Esophagus muscularis mucosa (tissue), 4 donors: Measurements from ENCODE around the gene LEKR1. TPM values are rescaled to one million over a fixed set of nuclear protein-coding genes. Genes with fewer than 3 reads are reported as not detected.
"Not testable (repeated sequence)": the region's sequence is repeated elsewhere in the genome, so short reads cannot be mapped to it uniquely, and the experiment has no call there.

Experiments
- DNase-seq: peaks from one replicate; pipeline ENCODE4 v3.0.0-alpha.2; 2017; ENCODE audit errors: extremely low spot score
- H3K27ac ChIP-seq, 4 donors: fragments of 200-600 bp; sonication (generic); replicated peaks in 1 of 4; 1 replicate in 3 of 4; 2 replicates in 1 of 4; pipeline ENCODE4 v1.5.1; 2016 to 2019; ENCODE audit warnings: mild to moderate bottlenecking in 1 of 4
- H3K27me3 ChIP-seq, 4 donors: fragments of 200-600 bp; sonication (generic); one replicate each; pipeline versions ENCODE4 v1.5.1 to v1.6.0; 2016 to 2019
- H3K36me3 ChIP-seq, 4 donors: fragments of 200-600 bp; sonication (generic); one replicate each; pipeline ENCODE4 v1.5.1; 2016 to 2019
- H3K4me1 ChIP-seq, 4 donors: fragments of 200-600 bp; sonication (generic); one replicate each; pipeline ENCODE4 v1.5.1; 2016 to 2019
- H3K4me3 ChIP-seq, 4 donors: fragments of 200-600 bp; sonication (generic); 1 replicate in 2 of 4; 2 replicates in 2 of 4; pipeline ENCODE4 v1.5.1; 2016 to 2019; ENCODE audit warnings: mild to moderate bottlenecking in 4 of 4, moderate library complexity in 1 of 4
- H3K9me3 ChIP-seq, 4 donors: fragments of 200-600 bp; sonication (generic); 1 replicate in 3 of 4; 2 replicates in 1 of 4; pipeline ENCODE4 v1.5.1; 2016 to 2019
- EP300 ChIP-seq: sonication (generic); formaldehyde crosslinking; IDR thresholded peaks from one replicate; pipeline ENCODE4 v1.6.1; 2017; ENCODE audit warnings: antibody characterized with exemption
- POLR2A ChIP-seq: fragments of 450-650 bp; IDR thresholded peaks from one replicate; pipeline ENCODE4 v1.6.1; 2017; ENCODE audit warnings: antibody characterized with exemption, moderate library complexity, mild to moderate bottlenecking, low read depth
- POLR2AphosphoS5 ChIP-seq, 2 donors: sonication (generic); formaldehyde crosslinking; IDR thresholded peaks; one replicate each; pipeline ENCODE4 v1.6.1; 2017; ENCODE audit warnings: antibody characterized with exemption in 2 of 2
- WGBS: methylation state at CpG from one replicate; pipeline ENCODE4 v1.1.5; 2018; 5-methylcytosine and 5-hydroxymethylcytosine counted together
- intact Hi-C: fragments of 100-400 bp; cut with DNase I; formaldehyde crosslinking; loops from one replicate; pipeline ENCODE4 v1.15.1; 2023
- total RNA-seq, 4 donors: library from RNA; depleted of rRNA; stranded (reverse); fragments of >200 nt; gene quantifications; one replicate each; pipeline versions ENCODE4 v1.1.0 to v1.2.1, GENCODE V29; 2016
- TF ChIP-seq, protein P1 (sequence below), 3 experiments: fragments of 200-600 bp in 2 of 3; fragments of 450-650 bp in 1 of 3; sonication (generic) in 2 of 3; IDR thresholded peaks; one replicate each; pipeline ENCODE4 v1.5.1; 2017 to 2019; ENCODE audit warnings: antibody characterized with exemption in 3 of 3, mild to moderate bottlenecking in 2 of 3, moderate library complexity in 1 of 3

LEKR1 gene
- total RNA-seq, 4 donors from 2014 or later, result 0.11 to 1.2 (median 0.33) TPM; not detected in 1

DNA sequence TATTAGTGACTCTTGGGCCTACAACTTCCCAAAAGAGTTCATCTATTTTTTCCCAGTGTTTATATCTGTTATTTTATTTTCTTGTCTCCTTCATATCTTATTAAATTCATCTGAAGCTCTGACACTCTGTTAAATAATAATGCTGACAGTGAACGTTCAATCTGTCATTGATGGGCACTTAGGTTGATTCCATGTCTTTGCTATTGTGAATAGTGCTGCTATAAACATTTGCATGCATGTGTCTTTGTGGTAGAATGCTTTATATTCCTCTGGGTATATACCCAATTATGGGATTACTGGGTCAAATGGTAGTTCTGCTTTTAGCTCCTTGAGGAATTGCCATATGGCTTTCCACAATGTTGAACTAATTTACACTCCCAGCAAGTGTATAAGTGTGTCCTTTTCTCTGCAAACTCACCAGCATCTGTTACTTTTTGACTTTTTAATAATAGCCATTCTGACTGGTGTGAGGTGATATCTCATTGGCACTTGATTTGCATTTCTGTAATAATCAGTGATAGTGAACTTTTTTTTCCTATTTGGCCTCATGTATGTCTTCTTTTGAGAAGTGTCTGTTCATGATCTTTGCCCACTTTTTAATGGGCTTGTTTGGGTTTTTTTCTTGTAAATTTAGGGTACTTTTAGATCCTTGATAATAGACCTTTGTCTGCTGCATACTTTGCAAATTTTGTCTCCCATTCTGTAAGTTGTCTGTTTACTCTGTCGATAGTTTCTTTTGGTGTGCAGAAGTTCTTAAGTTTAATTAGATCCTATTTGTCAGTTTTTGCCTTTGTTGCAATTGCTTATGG is 122.5 kb downstream of the LEKR1 start:
- Histone ChIP-seq H3K4me1 (no peaks in the 10 kb centered on the region), H3K27me3 (no peaks in the 10 kb centered on the region), H3K9me3 (no peaks in the 10 kb centered on the region), H3K27ac (no peak overlapping the region), H3K36me3 (no peaks in the 10 kb centered on the region), H3K4me3 (no peak overlapping the region)
- DNase-seq, result no peak
- TF ChIP-seq EP300 (no peak), POLR2AphosphoS5 (IDR thresholded peaks at IDR 0.05) (no peak)
- intact Hi-C loops, result no loop called here
- 75% methylated on average over 2 of the region's 2 CpGs for WGBS

DNA sequence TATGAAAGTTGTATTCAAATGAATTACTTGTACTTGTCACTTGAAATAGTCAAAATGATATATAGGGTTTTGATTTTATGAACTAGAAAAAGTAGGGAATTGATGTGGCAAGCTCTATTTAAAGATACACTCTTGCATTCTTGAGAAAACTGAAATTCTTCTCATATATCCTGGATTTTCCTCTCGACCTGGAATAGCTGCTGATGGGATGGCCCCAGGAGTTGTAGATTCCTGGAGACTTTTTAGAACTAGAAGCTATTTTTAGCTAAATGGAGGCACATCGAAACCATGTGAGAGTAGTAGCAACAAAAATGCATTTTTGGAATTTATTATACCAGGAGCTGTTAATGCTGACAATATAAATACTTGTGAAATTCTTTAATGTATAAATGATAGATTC is 125.9 kb downstream of the LEKR1 start:
- no peaks in the 10 kb centered on the region for H3K36me3 ChIP-seq
- H3K4me1 ChIP-seq, result no peaks in the 10 kb centered on the region
- TF ChIP-seq POLR2A, result no peak
- TF ChIP-seq POLR2AphosphoS5 (IDR thresholded peaks at IDR 0.05), result no peak
- TF ChIP-seq, protein P1, sequence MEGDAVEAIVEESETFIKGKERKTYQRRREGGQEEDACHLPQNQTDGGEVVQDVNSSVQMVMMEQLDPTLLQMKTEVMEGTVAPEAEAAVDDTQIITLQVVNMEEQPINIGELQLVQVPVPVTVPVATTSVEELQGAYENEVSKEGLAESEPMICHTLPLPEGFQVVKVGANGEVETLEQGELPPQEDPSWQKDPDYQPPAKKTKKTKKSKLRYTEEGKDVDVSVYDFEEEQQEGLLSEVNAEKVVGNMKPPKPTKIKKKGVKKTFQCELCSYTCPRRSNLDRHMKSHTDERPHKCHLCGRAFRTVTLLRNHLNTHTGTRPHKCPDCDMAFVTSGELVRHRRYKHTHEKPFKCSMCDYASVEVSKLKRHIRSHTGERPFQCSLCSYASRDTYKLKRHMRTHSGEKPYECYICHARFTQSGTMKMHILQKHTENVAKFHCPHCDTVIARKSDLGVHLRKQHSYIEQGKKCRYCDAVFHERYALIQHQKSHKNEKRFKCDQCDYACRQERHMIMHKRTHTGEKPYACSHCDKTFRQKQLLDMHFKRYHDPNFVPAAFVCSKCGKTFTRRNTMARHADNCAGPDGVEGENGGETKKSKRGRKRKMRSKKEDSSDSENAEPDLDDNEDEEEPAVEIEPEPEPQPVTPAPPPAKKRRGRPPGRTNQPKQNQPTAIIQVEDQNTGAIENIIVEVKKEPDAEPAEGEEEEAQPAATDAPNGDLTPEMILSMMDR (IDR thresholded peaks at IDR 0.05), result no peak
- no peak for TF ChIP-seq EP300
- DNase-seq, result no peak
- intact Hi-C loops, result no loop called here
- H3K4me3 ChIP-seq, result no peak overlapping the region
- H3K9me3 ChIP-seq, result no peaks in the 10 kb centered on the region
- 47% methylated on average over 2 of the region's 2 CpGs for whole genome bisulfite sequencing
- no peaks in the 10 kb centered on the region for H3K27me3 ChIP-seq
- no peak overlapping the region for H3K27ac ChIP-seq

GRCh38 chr3:156957715-156958114 is 131.6 kb downstream of the LEKR1 start:
- Histone ChIP-seq H3K27me3 (no peaks in the 10 kb centered on the region), H3K9me3 (no peaks in the 10 kb centered on the region), H3K4me1 (no peaks in the 10 kb centered on the region), H3K36me3 (no peaks in the 10 kb centered on the region), H3K4me3 (no peak overlapping the region), H3K27ac (no peak overlapping the region)
- DNase-seq, result no peak
- intact Hi-C loops, result no loop called here
- WGBS, result 100% methylated on average over 1 of the region's 1 CpG
- TF ChIP-seq EP300 (no peak), POLR2A (no peak), POLR2AphosphoS5 (IDR thresholded peaks at IDR 0.05) (no peak)
- TF ChIP-seq, protein P1 (IDR thresholded peaks at IDR 0.05), result no peak

GRCh38 chr3:156963096-156963495 is 136.9 kb downstream of the LEKR1 start:
- intact Hi-C loops, result no loop called here
- WGBS, result 58% methylated on average over 3 of the region's 3 CpGs

GRCh38 chr3:156964577-156964976 is 138.4 kb downstream of the LEKR1 start:
- Histone ChIP-seq H3K27me3 (no peaks in the 10 kb centered on the region), H3K36me3 (no peaks in the 10 kb centered on the region), H3K4me3 (no peak overlapping the region), H3K27ac (no peak overlapping the region), H3K9me3 (no peaks in the 10 kb centered on the region), H3K4me1 (no peaks in the 10 kb centered on the region)
- DNase-seq, result no peak
- TF ChIP-seq EP300 (no peak), POLR2AphosphoS5 (IDR thresholded peaks at IDR 0.05) (no peak), POLR2A (no peak)
- TF ChIP-seq, protein P1 (IDR thresholded peaks at IDR 0.05), result no peak
- intact Hi-C loops, result no loop called here
- 77% methylated on average over 3 of the region's 3 CpGs for WGBS

More at GRCh38 chr3:156963096-156963495, 136.9 kb downstream of the LEKR1 start:
- Histone ChIP-seq H3K4me1 (no peaks in the 10 kb centered on the region), H3K4me3 (no peak overlapping the region), H3K9me3 (no peaks in the 10 kb centered on the region), H3K36me3 (no peaks in the 10 kb centered on the region), H3K27me3 (no peaks in the 10 kb centered on the region), H3K27ac (no peak overlapping the region)
- no peak for DNase-seq
- TF ChIP-seq, protein P1 (IDR thresholded peaks at IDR 0.05), result no peak
- TF ChIP-seq POLR2AphosphoS5 (IDR thresholded peaks at IDR 0.05) (no peak), POLR2A (no peak), EP300 (no peak)

GRCh38 chr3:156966349-156966748 is 140.2 kb downstream of the LEKR1 start:
- H3K4me3 ChIP-seq, H3K36me3 ChIP-seq, H3K27ac ChIP-seq, DNase-seq, intact Hi-C loops, H3K4me1 ChIP-seq, H3K27me3 ChIP-seq, H3K9me3 ChIP-seq: not testable (repeated sequence)
- 94% methylated on average over 9 of the region's 10 CpGs for WGBS
